Measurements from ENCODE around the gene SERPINB3. TPM values are rescaled to one million over a fixed set of nuclear protein-coding genes. Genes with fewer than 3 reads are reported as not detected.
"Not testable (repeated sequence)": the region's sequence is repeated elsewhere in the genome, so short reads cannot be mapped to it uniquely, and the experiment has no call there.

Gene SERPINB3
- total RNA-seq: not detected
- under 1 TPM in 1 of 8 donors, not detected in 7; 0.65 TPM for polyA plus RNA-seq (ENCODE audit: insufficient read depth in 1 of 8, insufficient read length in 8 of 8, low replicate concordance in 1 of 8)
- long read RNA-seq, donor 1: 0 reads
- long read RNA-seq, donor 2: 0 reads
- long read RNA-seq, donor 3: 0 reads
- long read RNA-seq, donor 4: 0 reads
- long read RNA-seq, donor 5: 0 reads
- long read RNA-seq, donor 6: 0 reads
- long read RNA-seq, donor 7: 0 reads
- long read RNA-seq, donor 8: 0 reads
- long read RNA-seq, donor 9: 0 reads
- long read RNA-seq, donor 10: 0 reads
- long read RNA-seq, donor 11: 0 reads

GRCh38 chr18:63661750-63662149, at the start of gene SERPINB3:
TSS of gene SERPINB3 (minus strand) at chr18:63661893. CDS start at chr18:63661216, 677 bp downstream.
- not testable (repeated sequence) for H3K4me1 ChIP-seq (ENCODE audit: control insufficient read depth, insufficient read depth, low read length); H3K27me3 ChIP-seq (ENCODE audit: control insufficient read depth, insufficient read depth, low read length); H3K27ac ChIP-seq (ENCODE audit: low read length); H3K4me3 ChIP-seq (ENCODE audit: low read length); H3K36me3 ChIP-seq (ENCODE audit: control insufficient read depth, insufficient read depth, low read length); DNase-seq; H3K9me3 ChIP-seq (replicated peaks; ENCODE audit: control insufficient read depth, low read depth, low read length)
- WGBS (ENCODE audit: insufficient coverage): no CpG with 5 or more reads among the region's 3 CpGs

DNA sequence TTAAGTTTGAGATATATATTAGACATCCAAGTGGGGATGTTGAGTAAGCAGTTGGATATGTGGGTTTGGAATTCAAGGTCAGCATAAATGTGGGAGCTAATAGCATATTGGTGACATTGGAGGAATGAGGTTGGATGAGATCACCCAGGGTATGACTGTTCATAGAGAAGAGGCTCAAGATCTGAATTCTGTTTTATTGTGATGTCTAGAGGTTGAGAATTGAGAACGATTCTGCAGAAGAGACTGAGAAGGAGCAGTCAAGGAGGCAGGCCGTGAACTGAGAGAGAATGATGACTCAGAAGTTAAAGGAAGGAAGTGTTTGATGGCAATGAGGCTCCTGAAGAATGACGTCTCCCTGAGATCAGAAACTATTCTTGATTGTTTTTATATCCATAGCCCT, 47.0 kb upstream of the SERPINB3 start:
- no peak overlapping the region for H3K27ac ChIP-seq (ENCODE audit: low read length)
- H3K36me3 ChIP-seq (ENCODE audit: control insufficient read depth, insufficient read depth, low read length): no peaks in the 10 kb centered on the region
- no peaks in the 10 kb centered on the region for H3K27me3 ChIP-seq (ENCODE audit: control insufficient read depth, insufficient read depth, low read length)
- H3K9me3 ChIP-seq (replicated peaks; ENCODE audit: control insufficient read depth, low read depth, low read length): no peaks in the 10 kb centered on the region
- no peak for DNase-seq
- 74% methylated on average over 2 of the region's 3 CpGs for WGBS (ENCODE audit: insufficient coverage)
- no peak overlapping the region for H3K4me3 ChIP-seq (ENCODE audit: low read length)
- H3K4me1 ChIP-seq (ENCODE audit: control insufficient read depth, insufficient read depth, low read length): no peaks in the 10 kb centered on the region

GRCh38 chr18:63707816-63708215, 46.1 kb upstream of the SERPINB3 start:
- H3K4me3 ChIP-seq (ENCODE audit: low read length): no peak overlapping the region
- no peaks in the 10 kb centered on the region for H3K4me1 ChIP-seq (ENCODE audit: control insufficient read depth, insufficient read depth, low read length)
- 73% methylated on average over 1 of the region's 1 CpG for WGBS (ENCODE audit: insufficient coverage)

DNA sequence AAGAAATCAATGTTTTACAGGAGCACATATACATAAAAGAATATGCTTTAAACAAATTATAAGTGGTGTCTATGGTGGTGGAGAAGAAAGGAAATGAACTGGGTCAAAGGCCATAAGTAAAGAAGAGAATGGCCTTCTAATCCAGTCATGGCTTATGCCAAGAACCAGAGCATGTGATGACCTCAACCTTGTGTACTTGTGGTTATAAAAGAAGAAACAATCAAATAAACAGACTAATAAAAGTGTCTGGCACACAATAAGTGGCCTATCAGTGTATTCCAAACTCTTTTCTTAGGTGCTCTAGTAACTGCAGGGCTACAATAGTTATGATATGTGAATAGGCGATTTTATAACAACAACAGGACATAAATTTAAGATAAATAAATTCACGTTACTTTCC, 43.7 kb upstream of the SERPINB3 start:
- no peaks in the 10 kb centered on the region for H3K9me3 ChIP-seq (replicated peaks; ENCODE audit: control insufficient read depth, low read depth, low read length)
- no CpG with 5 or more reads among the region's 2 CpGs for WGBS (ENCODE audit: insufficient coverage)
- H3K4me1 ChIP-seq (ENCODE audit: control insufficient read depth, insufficient read depth, low read length): no peaks in the 10 kb centered on the region
- H3K36me3 ChIP-seq (ENCODE audit: control insufficient read depth, insufficient read depth, low read length): no peaks in the 10 kb centered on the region
- no peak overlapping the region for H3K27ac ChIP-seq (ENCODE audit: low read length)
- H3K4me3 ChIP-seq (ENCODE audit: low read length): no peak overlapping the region
- H3K27me3 ChIP-seq (ENCODE audit: control insufficient read depth, insufficient read depth, low read length): no peaks in the 10 kb centered on the region
- DNase-seq: no peak

More at GRCh38 chr18:63707816-63708215, 46.1 kb upstream of the SERPINB3 start:
- no peak for DNase-seq
- no peaks in the 10 kb centered on the region for H3K9me3 ChIP-seq (replicated peaks; ENCODE audit: control insufficient read depth, low read depth, low read length)
- no peak overlapping the region for H3K27ac ChIP-seq (ENCODE audit: low read length)
- no peaks in the 10 kb centered on the region for H3K36me3 ChIP-seq (ENCODE audit: control insufficient read depth, insufficient read depth, low read length)
- no peaks in the 10 kb centered on the region for H3K27me3 ChIP-seq (ENCODE audit: control insufficient read depth, insufficient read depth, low read length)

- Histone ChIP-seq H3K9me3 (replicated peaks; ENCODE audit: control insufficient read depth, low read depth, low read length) (no peaks in the 10 kb centered on the region), H3K36me3 (ENCODE audit: control insufficient read depth, insufficient read depth, low read length) (no peaks in the 10 kb centered on the region), H3K4me3 (ENCODE audit: low read length) (no peak within 1 kb of the TSS), H3K4me1 (ENCODE audit: control insufficient read depth, insufficient read depth, low read length) (no peaks in the 10 kb centered on the region), H3K27me3 (ENCODE audit: control insufficient read depth, insufficient read depth, low read length) (no peaks in the 10 kb centered on the region), H3K27ac (ENCODE audit: low read length) (no peak within 1 kb of the TSS)
- no peak for DNase-seq
- WGBS (ENCODE audit: insufficient coverage): no CpG with 5 or more reads among the region's 2 CpGs
Measured at GRCh38 chr18:63702660-63703059, 41.0 kb upstream of the SERPINB3 start, which contains the start of gene SERPINB11. TSS of gene SERPINB11 (plus strand) at chr18:63702960. CDS start at chr18:63710194, 7,234 bp downstream.

GRCh38 chr18:63701952-63702351, 40.3 kb upstream of the SERPINB3 start:
- no peak overlapping the region for H3K27ac ChIP-seq (ENCODE audit: low read length)
- H3K36me3 ChIP-seq (ENCODE audit: control insufficient read depth, insufficient read depth, low read length): no peaks in the 10 kb centered on the region
- H3K4me3 ChIP-seq (ENCODE audit: low read length): no peak overlapping the region
- 86% methylated on average over 1 of the region's 5 CpGs for WGBS (ENCODE audit: insufficient coverage)
- no peaks in the 10 kb centered on the region for H3K27me3 ChIP-seq (ENCODE audit: control insufficient read depth, insufficient read depth, low read length)
- no peaks in the 10 kb centered on the region for H3K4me1 ChIP-seq (ENCODE audit: control insufficient read depth, insufficient read depth, low read length)
- DNase-seq: no peak
- H3K9me3 ChIP-seq (replicated peaks; ENCODE audit: control insufficient read depth, low read depth, low read length): no peaks in the 10 kb centered on the region

GRCh38 chr18:63700501-63700900, 38.8 kb upstream of the SERPINB3 start:
- no peaks in the 10 kb centered on the region for H3K4me1 ChIP-seq (ENCODE audit: control insufficient read depth, insufficient read depth, low read length)
- H3K27ac ChIP-seq (ENCODE audit: low read length): no peak overlapping the region
- no peaks in the 10 kb centered on the region for H3K9me3 ChIP-seq (replicated peaks; ENCODE audit: control insufficient read depth, low read depth, low read length)
- 20% methylated on average over 1 of the region's 3 CpGs for WGBS (ENCODE audit: insufficient coverage)
- no peak overlapping the region for H3K4me3 ChIP-seq (ENCODE audit: low read length)
- no peak for DNase-seq
- H3K36me3 ChIP-seq (ENCODE audit: control insufficient read depth, insufficient read depth, low read length): no peaks in the 10 kb centered on the region
- no peaks in the 10 kb centered on the region for H3K27me3 ChIP-seq (ENCODE audit: control insufficient read depth, insufficient read depth, low read length)

GRCh38 chr18:63697097-63697660, 35.5 kb upstream of the SERPINB3 start:
- H3K9me3 ChIP-seq (replicated peaks; ENCODE audit: control insufficient read depth, low read depth, low read length): no peaks in the 10 kb centered on the region
- H3K36me3 ChIP-seq (ENCODE audit: control insufficient read depth, insufficient read depth, low read length): no peaks in the 10 kb centered on the region
- H3K27ac ChIP-seq (ENCODE audit: low read length): no peak overlapping the region
- WGBS (ENCODE audit: insufficient coverage): 83% methylated on average over 1 of the region's 3 CpGs
- DNase-seq: no peak
- no peaks in the 10 kb centered on the region for H3K4me1 ChIP-seq (ENCODE audit: control insufficient read depth, insufficient read depth, low read length)
- no peaks in the 10 kb centered on the region for H3K27me3 ChIP-seq (ENCODE audit: control insufficient read depth, insufficient read depth, low read length)
- no peak overlapping the region for H3K4me3 ChIP-seq (ENCODE audit: low read length)

DNA sequence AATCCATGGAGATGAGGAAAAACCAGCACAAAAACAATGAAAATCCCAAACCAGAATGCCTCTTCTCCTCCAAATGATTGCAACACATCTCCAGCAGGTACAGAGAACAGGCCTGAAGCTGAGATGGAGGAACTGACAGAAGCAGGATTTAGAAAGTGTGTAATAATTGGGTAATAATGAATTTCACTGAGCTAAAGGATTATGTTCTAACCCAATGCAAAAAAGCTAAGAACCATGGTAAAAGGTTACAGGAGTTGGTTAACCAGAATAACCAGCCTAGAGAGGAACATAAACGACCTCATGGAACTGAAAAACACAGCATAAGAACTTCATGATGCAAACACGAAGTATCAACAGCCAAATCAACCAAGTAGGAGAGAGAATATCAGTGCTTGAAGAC, 27.4 kb upstream of the SERPINB3 start:
- peaks cover 7% of the 10 kb centered on the region for H3K9me3 ChIP-seq (replicated peaks; ENCODE audit: control insufficient read depth, low read depth, low read length)
- WGBS (ENCODE audit: insufficient coverage): no CpG with 5 or more reads among the region's 2 CpGs
- no peaks in the 10 kb centered on the region for H3K4me1 ChIP-seq (ENCODE audit: control insufficient read depth, insufficient read depth, low read length)
- H3K4me3 ChIP-seq (ENCODE audit: low read length): no peak overlapping the region
- no peaks in the 10 kb centered on the region for H3K36me3 ChIP-seq (ENCODE audit: control insufficient read depth, insufficient read depth, low read length)
- no peak overlapping the region for H3K27ac ChIP-seq (ENCODE audit: low read length)
- DNase-seq: no peak
- no peaks in the 10 kb centered on the region for H3K27me3 ChIP-seq (ENCODE audit: control insufficient read depth, insufficient read depth, low read length)

DNA sequence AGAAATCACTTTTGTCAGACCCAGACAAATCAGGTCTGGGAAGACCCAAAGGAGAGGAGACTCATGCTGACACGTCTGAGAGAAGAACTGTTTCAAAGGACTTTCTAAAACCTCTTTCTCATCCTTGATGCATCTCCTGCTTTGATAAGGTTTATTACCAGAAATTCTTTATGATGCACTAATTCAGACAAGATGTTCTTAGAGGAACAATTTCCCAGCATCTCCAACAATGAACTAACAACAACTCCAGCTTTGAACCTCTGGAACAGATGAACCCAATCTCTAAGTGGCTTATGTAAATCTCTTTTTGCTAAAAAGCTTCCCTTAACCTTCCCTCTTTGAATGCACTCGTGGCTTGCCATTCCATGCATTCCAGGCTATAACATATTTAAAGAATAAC, 25.2 kb upstream of the SERPINB3 start:
- H3K9me3 ChIP-seq (replicated peaks; ENCODE audit: control insufficient read depth, low read depth, low read length): peaks cover 7% of the 10 kb centered on the region
- no peak for DNase-seq
- WGBS (ENCODE audit: insufficient coverage): no CpG with 5 or more reads among the region's 2 CpGs

More for the DNA sequence above, 25.2 kb upstream of the SERPINB3 start:
- H3K36me3 ChIP-seq (ENCODE audit: control insufficient read depth, insufficient read depth, low read length): no peaks in the 10 kb centered on the region
- H3K4me3 ChIP-seq (ENCODE audit: low read length): no peak overlapping the region
- H3K27me3 ChIP-seq (ENCODE audit: control insufficient read depth, insufficient read depth, low read length): no peaks in the 10 kb centered on the region
- H3K27ac ChIP-seq (ENCODE audit: low read length): no peak overlapping the region
- H3K4me1 ChIP-seq (ENCODE audit: control insufficient read depth, insufficient read depth, low read length): no peaks in the 10 kb centered on the region

All from muscle of leg (tissue), 16 donors.